H1 (cell line): ENCODE data around the gene KCTD17. TPM values are rescaled to one million over a fixed set of nuclear protein-coding genes. Genes with fewer than 3 reads are reported as not detected.

Experiments
- CTCF ChIA-PET: fragments of 300-600 bp; sonication (Branson Sonifier 250); formaldehyde crosslinking; loops from one replicate; lab custom pipeline; 2021; ENCODE audit not compliant: partially characterized antibody; lab: Charles Lee
- POLR2A ChIA-PET: fragments of 300-600 bp; sonication (Branson Sonifier 250); formaldehyde crosslinking; loops from one replicate; lab custom pipeline; 2021; ENCODE audit warnings: inconsistent platforms; ENCODE audit not compliant: partially characterized antibody; lab: Charles Lee
- DNase-seq, 2 experiments: peaks; one replicate each; pipeline versions ENCODE4 v3.0.0 to v3.0.0-alpha.2; 2010 to 2022; ENCODE audit warnings: low spot score in 2 of 2, low read depth in 1 of 2, mixed read lengths in 1 of 2
- FAIRE-seq: peaks from 2 replicates; lab custom pipeline; 2011; peaks lifted over from hg19 to GRCh38; lab: Jason Lieb, UNC
- H2AFZ ChIP-seq: 2 replicates; pipeline ENCODE4 v1.8.1; 2012; ENCODE audit warnings: low read length, inconsistent platforms
- H2AK5ac ChIP-seq: 2 replicates; pipeline ENCODE4 v1.6.1; 2013; ENCODE audit warnings: low read depth, low read length
- H2BK120ac ChIP-seq: replicated peaks from 2 replicates; pipeline ENCODE3; 2013; ENCODE audit warnings: low read depth, low read length, inconsistent platforms
- H2BK12ac ChIP-seq: 2 replicates; pipeline ENCODE4 v1.6.1; 2013; ENCODE audit warnings: low read depth, low read length
- H2BK15ac ChIP-seq: 2 replicates; pipeline ENCODE4 v1.6.1; 2013; ENCODE audit warnings: low read length
- H2BK20ac ChIP-seq: 2 replicates; pipeline ENCODE4 v1.6.1; 2013; ENCODE audit warnings: low read length
- H2BK5ac ChIP-seq: 2 replicates; pipeline ENCODE4 v1.6.1; 2013; ENCODE audit warnings: low read depth, low read length
- H3K14ac ChIP-seq: 2 replicates; pipeline ENCODE4 v1.6.1; 2013; ENCODE audit warnings: inconsistent platforms; ENCODE audit not compliant: insufficient read length
- H3K18ac ChIP-seq: 2 replicates; pipeline ENCODE4 v1.6.1; 2013; ENCODE audit warnings: low read length; ENCODE audit errors: extremely low read depth
- H3K23ac ChIP-seq: 2 replicates; pipeline ENCODE4 v1.6.1; 2013; ENCODE audit warnings: inconsistent platforms; ENCODE audit not compliant: insufficient read length
- H3K23me2 ChIP-seq: 2 replicates; pipeline ENCODE4 v1.6.1; 2013; ENCODE audit warnings: low read depth, low read length
- H3K27ac ChIP-seq: 2 replicates; pipeline ENCODE4 v1.6.1; 2011; ENCODE audit warnings: low read depth, low read length, inconsistent platforms
- H3K27me3 ChIP-seq, 4 experiments: replicated peaks in 1 of 4; 1 replicate in 1 of 4; 2 replicates in 3 of 4; pipeline versions ENCODE4 v1.6.1 to v1.8.1; 2011 to 2013; ENCODE audit warnings: low read length in 3 of 4, mild to moderate bottlenecking in 3 of 4, inconsistent platforms in 2 of 4, mixed read lengths in 2 of 4, moderate library complexity in 1 of 4; ENCODE audit not compliant: control insufficient read depth in 3 of 4, insufficient read depth in 3 of 4; ENCODE audit errors: extremely low read depth in 1 of 4
- H3K36me3 ChIP-seq, 4 experiments: 2 replicates each; pipeline versions ENCODE4 v1.6.1 to v1.8.1; 2011 to 2013; ENCODE audit warnings: mild to moderate bottlenecking in 4 of 4, low read length in 3 of 4, moderate library complexity in 2 of 4, control low read depth in 1 of 4, inconsistent platforms in 1 of 4; ENCODE audit not compliant: insufficient read depth in 4 of 4, control insufficient read depth in 2 of 4
- H3K4ac ChIP-seq: replicated peaks from 2 replicates; pipeline ENCODE3; 2013; ENCODE audit warnings: low read length, low read depth, mixed read lengths, inconsistent platforms; ENCODE audit not compliant: insufficient read length
- H3K4me1 ChIP-seq, 4 experiments: replicated peaks in 1 of 4; 1 replicate in 1 of 4; 2 replicates in 3 of 4; pipeline versions ENCODE4 v1.6.1 to v1.8.1; 2011 to 2013; ENCODE audit warnings: low read length in 3 of 4, inconsistent platforms in 2 of 4, mixed read lengths in 1 of 4; ENCODE audit not compliant: insufficient read depth in 4 of 4, control insufficient read depth in 3 of 4
- H3K4me2 ChIP-seq, 2 experiments: 2 replicates each; pipeline versions ENCODE4 v1.6.1 to v1.8.1; 2011 to 2013; ENCODE audit warnings: low read depth in 2 of 2, low read length in 2 of 2, control low read depth in 1 of 2, inconsistent platforms in 1 of 2, mild to moderate bottlenecking in 1 of 2; ENCODE audit not compliant: insufficient read depth in 1 of 2
- H3K4me3 ChIP-seq, 4 experiments: fragments of 200-600, 300-600 bp in 1 of 4; sonication (generic), shearing (Covaris generic), sonication (Bioruptor Twin) in 1 of 4; 2 replicates each; pipeline versions ENCODE4 v1.5.1 to v1.8.1; 2011 to 2016; ENCODE audit warnings: low read length in 4 of 4, low read depth in 3 of 4, control low read depth in 2 of 4, inconsistent platforms in 2 of 4, mild to moderate bottlenecking in 2 of 4, mixed read lengths in 1 of 4, moderate library complexity in 1 of 4; ENCODE audit not compliant: insufficient read depth in 2 of 4; ENCODE audit errors: extremely low read depth in 1 of 4
- H3K56ac ChIP-seq: replicated peaks from 2 replicates; pipeline ENCODE3; 2013; ENCODE audit warnings: low read depth, mild to moderate bottlenecking, mixed read lengths, low read length, inconsistent platforms; ENCODE audit not compliant: insufficient read length
- H3K79me1 ChIP-seq: 2 replicates; pipeline ENCODE4 v1.6.1; 2013; ENCODE audit warnings: low read depth, low read length, control low read depth
- H3K79me2 ChIP-seq, 2 experiments: 2 replicates each; pipeline versions ENCODE4 v1.6.1 to v1.8.1; 2012 to 2013; ENCODE audit warnings: low read length in 2 of 2, mild to moderate bottlenecking in 2 of 2, inconsistent platforms in 1 of 2; ENCODE audit not compliant: insufficient read depth in 2 of 2, control insufficient read depth in 1 of 2
- H3K9ac ChIP-seq, 4 experiments: replicated peaks in 1 of 4; 1 replicate in 1 of 4; 2 replicates in 3 of 4; pipeline versions ENCODE4 v1.6.1 to v1.8.1; 2011 to 2013; ENCODE audit warnings: low read depth in 3 of 4, low read length in 3 of 4, control low read depth in 2 of 4, mild to moderate bottlenecking in 2 of 4, moderate library complexity in 2 of 4, inconsistent platforms in 1 of 4; ENCODE audit errors: extremely low read depth in 1 of 4
- H3K9me3 ChIP-seq, 2 experiments: 2 replicates each; pipeline versions ENCODE4 v1.6.1 to v1.8.1; 2012 to 2013; ENCODE audit warnings: mild to moderate bottlenecking in 2 of 2, moderate library complexity in 2 of 2, control low read depth in 1 of 2, inconsistent platforms in 1 of 2, low read depth in 1 of 2, low read length in 1 of 2, mixed read lengths in 1 of 2; ENCODE audit not compliant: insufficient read depth in 2 of 2
- H4K20me1 ChIP-seq, 2 experiments: replicated peaks in 1 of 2; 2 replicates each; pipeline versions ENCODE3 to v1.8.1; 2011 to 2013; ENCODE audit warnings: inconsistent platforms in 2 of 2, low read length in 2 of 2, mild to moderate bottlenecking in 1 of 2; ENCODE audit not compliant: insufficient read depth in 2 of 2, control insufficient read depth in 1 of 2
- H4K5ac ChIP-seq: 2 replicates; pipeline ENCODE4 v1.6.1; 2013; ENCODE audit warnings: low read length, low read depth, mixed read lengths, inconsistent platforms; ENCODE audit not compliant: insufficient read length
- H4K8ac ChIP-seq: 2 replicates; pipeline ENCODE4 v1.8.0; 2013; ENCODE audit warnings: mild to moderate bottlenecking, moderate library complexity, low read length, inconsistent platforms; ENCODE audit not compliant: insufficient read depth; ENCODE audit errors: extremely low read depth
- H4K91ac ChIP-seq: replicated peaks from 2 replicates; pipeline ENCODE3; 2013; ENCODE audit warnings: low read length, mixed read lengths, inconsistent platforms; ENCODE audit not compliant: insufficient read length
- CEBPB ChIP-seq: IDR thresholded peaks from 2 replicates; pipeline ENCODE4 v1.6.1; 2012; ENCODE audit warnings: low read depth, low read length
- CHD1 ChIP-seq: IDR thresholded peaks from 2 replicates; pipeline ENCODE4 v1.6.1; 2012; ENCODE audit warnings: low read depth, low read length, improper control_type of control experiment
- HDAC2 ChIP-seq, 2 experiments: fragments of 300-600 bp in 1 of 2; sonication (generic) in 1 of 2; IDR thresholded peaks; 2 replicates each; pipeline ENCODE4 v1.6.1; 2011 to 2012; ENCODE audit warnings: low read depth in 2 of 2, low read length in 2 of 2, mild to moderate bottlenecking in 2 of 2, moderate library complexity in 2 of 2, borderline replicate concordance in 1 of 2, inconsistent platforms in 1 of 2
- RNF2 ChIP-seq: fragments of 200-900, 300-1000 bp; sonication (generic); IDR thresholded peaks from 2 replicates; pipeline ENCODE4 v1.7.1; 2016; ENCODE audit warnings: borderline replicate concordance, low read depth, mild to moderate bottlenecking, antibody characterized with exemption, low read length; ENCODE audit not compliant: poor library complexity, severe bottlenecking; ENCODE audit errors: missing control alignments
- SAP30 ChIP-seq: fragments of 300-600 bp; sonication (generic); IDR thresholded peaks from 2 replicates; pipeline ENCODE4 v1.7.1; 2012; ENCODE audit warnings: low read length, moderate library complexity, mild to moderate bottlenecking, inconsistent platforms; ENCODE audit not compliant: insufficient read depth, insufficient replicate concordance
- ZNF274 ChIP-seq: IDR thresholded peaks from 2 replicates; pipeline ENCODE4 v1.7.0; 2012; ENCODE audit warnings: low read length, borderline replicate concordance; ENCODE audit errors: extremely low read depth
- WGBS, 2 experiments: shearing (Covaris generic) in 1 of 2; methylation state at CpG; one replicate each; pipeline versions ENCODE4 v1.1.6 to v1.1.7; 2013 to 2015; ENCODE audit warnings: low lambda C conversion rate in 2 of 2, mixed read lengths in 2 of 2, inconsistent platforms in 1 of 2, low coverage in 1 of 2, missing lambda C conversion rate in 1 of 2; ENCODE audit not compliant: insufficient replicate concordance in 2 of 2, insufficient coverage in 1 of 2, insufficient read length in 1 of 2; ENCODE audit errors: extremely low coverage in 1 of 2, missing lambda C conversion rate in 1 of 2; 5-methylcytosine and 5-hydroxymethylcytosine counted together
- polyA plus RNA-seq, 7 experiments: library from polyadenylated mRNA; depleted of rRNA in 3 of 7; stranded (reverse) in 5 of 7; unstranded in 2 of 7; fragments of >200 nt in 5 of 7; fragments of 200-250 nt in 2 of 7; gene quantifications; 1 replicate in 5 of 7; 2 replicates in 1 of 7; 4 replicates in 1 of 7; pipeline versions ENCODE4 v1.2.1 to v1.2.3, GENCODE V29; 2011 to 2013; ENCODE audit warnings: missing spikeins in 2 of 7, mixed read lengths in 2 of 7
- total RNA-seq: library from RNA; stranded (reverse); fragmentation: NEBNext Ultra II Directional; extraction: Animal tissue kit (Norgen Biotek cat#: 25700); gene quantifications from 2 replicates; pipeline ENCODE4 v1.2.1, GENCODE V29; 2021
- TF ChIP-seq, protein P1 (sequence below): IDR thresholded peaks from 2 replicates; pipeline ENCODE4 v1.6.1; 2011; ENCODE audit warnings: low read length, improper control_type of control experiment

The KCTD17 gene
- total and polyA plus RNA-seq, 2 of the 8 experiments (the other 6 are each of a cell fraction or from before 2014, with no cell fraction given) = 39.4 to 44.0 TPM

- H3K18ac ChIP-seq = no peak overlapping the region
- DNase-seq (no peak), FAIRE-seq (no peak)
- no peaks in the 10 kb centered on the region for H3K23me2 ChIP-seq
- TF ChIP-seq HDAC2 (IDR thresholded peaks at IDR 0.05; ENCODE audit: borderline replicate concordance in 1 of 2, low read depth in 2 of 2, low read length in 2 of 2) (no peak), RNF2 (no peak), CEBPB (no peak), CHD1 (no peak), SAP30 (no peak), ZNF274 (no peak)
- TF ChIP-seq, protein P1, sequence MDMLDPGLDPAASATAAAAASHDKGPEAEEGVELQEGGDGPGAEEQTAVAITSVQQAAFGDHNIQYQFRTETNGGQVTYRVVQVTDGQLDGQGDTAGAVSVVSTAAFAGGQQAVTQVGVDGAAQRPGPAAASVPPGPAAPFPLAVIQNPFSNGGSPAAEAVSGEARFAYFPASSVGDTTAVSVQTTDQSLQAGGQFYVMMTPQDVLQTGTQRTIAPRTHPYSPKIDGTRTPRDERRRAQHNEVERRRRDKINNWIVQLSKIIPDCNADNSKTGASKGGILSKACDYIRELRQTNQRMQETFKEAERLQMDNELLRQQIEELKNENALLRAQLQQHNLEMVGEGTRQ = no peak
- no peak overlapping the region for H4K8ac ChIP-seq
- no peak overlapping the region for H2BK120ac ChIP-seq
- peaks cover 10 to 28% of the 10 kb centered on the region in 2 experiments for H4K20me1 ChIP-seq
- H3K9me3 ChIP-seq = no peaks in the 10 kb centered on the region
- ChIA-PET CTCF (interaction anchor here (0.8 to 1.9 kb wide), 5 partner anchors 12 to 455 kb away, joined by 3 to 6 read pairs (median 4); no protein-coding TSS in a partner anchor), POLR2A (interaction anchor here (0.6 to 2.4 kb wide), 6 partner anchors 8 to 249 kb away, joined by 3 to 8 read pairs (median 4); partner anchors contain the start of gene IFT27)
- H2BK12ac ChIP-seq = no peak overlapping the region
- no peak overlapping the region for H3K4me3 ChIP-seq
- no peaks in the 10 kb centered on the region for H3K27me3 ChIP-seq
- H3K14ac ChIP-seq = no peak overlapping the region
- H3K79me2 ChIP-seq = peaks cover 0 to 12% of the 10 kb centered on the region in 2 experiments; a peak in 2 of 4 replicates
- H4K91ac ChIP-seq = no peak overlapping the region
- no peak overlapping the region for H2BK20ac ChIP-seq
- H3K36me3 ChIP-seq = peaks cover 3 to 51% (median 21%) of the 10 kb centered on the region in 4 experiments
- no peak overlapping the region for H3K27ac ChIP-seq
- H3K56ac ChIP-seq = no peak overlapping the region
- H3K4me1 ChIP-seq = peaks cover 0 to 11% (median 4%) of the 10 kb centered on the region in 4 experiments; a peak in 4 of 7 replicates
- H4K5ac ChIP-seq = no peak overlapping the region
- no peak overlapping the region for H2BK15ac ChIP-seq
- H3K9ac ChIP-seq = no peak overlapping the region
- H3K4me2 ChIP-seq = no peak overlapping the region
- H2AK5ac ChIP-seq = no peak overlapping the region
- peaks cover 10% of the 10 kb centered on the region for H3K79me1 ChIP-seq
- no peak overlapping the region for H2BK5ac ChIP-seq
- no peak overlapping the region for H3K23ac ChIP-seq
- no peak overlapping the region for H3K4ac ChIP-seq
- WGBS, 2 experiments = 93% methylated on average over 10 of the region's 10 CpGs; no CpG with 5 or more reads in 1 of the 2 experiments
- H2AFZ ChIP-seq = no peak overlapping the region
Observed at GRCh38 chr22:37025500-37026070, 26.0 kb upstream of the KCTD17 start.
